GM23338 (cell line): ENCODE data around the gene NARS2. TPM values are rescaled to one million over a fixed set of nuclear protein-coding genes. Genes with fewer than 3 reads are reported as not detected.
"Not testable (repeated sequence)": the region's sequence is repeated elsewhere in the genome, so short reads cannot be mapped to it uniquely, and the experiment has no call there.

Source experiments
- ATAC-seq: fragments of 200-7000 bp; cut with Tn5 transposase; 3 replicates; pipeline ENCODE4 v1.9.1; 2020
- DNase-seq: peaks from one replicate; pipeline ENCODE4 v3.0.0-alpha.2; 2015; ENCODE audit warnings: low spot score
- H2AFZ ChIP-seq: fragments of 200-600 bp; sonication (generic); 2 replicates; pipeline ENCODE4 v1.8.0; 2016; ENCODE audit warnings: antibody characterized with exemption, mild to moderate bottlenecking, moderate library complexity
- H3F3A ChIP-seq: fragments of 200-600 bp; sonication (generic); replicated peaks from 2 replicates; pipeline ENCODE4 v1.8.0; 2017; ENCODE audit warnings: antibody characterized with exemption, mixed run types, low read depth
- H3K27ac ChIP-seq: fragments of 200-600 bp; sonication (generic); 2 replicates; pipeline ENCODE4 v1.6.1; 2016; ENCODE audit warnings: low read depth
- H3K27me3 ChIP-seq: fragments of 200-600 bp; sonication (generic); 2 replicates; pipeline ENCODE4 v1.8.0; 2016; ENCODE audit warnings: mild to moderate bottlenecking, mixed run types, moderate library complexity; ENCODE audit not compliant: insufficient read depth
- H3K36me3 ChIP-seq: fragments of 200-600 bp; sonication (generic); 2 replicates; pipeline ENCODE4 v1.8.0; 2016; ENCODE audit warnings: mild to moderate bottlenecking; ENCODE audit not compliant: insufficient read depth
- H3K4me1 ChIP-seq: fragments of 200-600 bp; sonication (generic); 2 replicates; pipeline ENCODE4 v1.8.0; 2016; ENCODE audit warnings: mild to moderate bottlenecking, moderate library complexity; ENCODE audit not compliant: insufficient read depth
- H3K4me2 ChIP-seq: fragments of 200-600 bp; sonication (generic); 2 replicates; pipeline ENCODE4 v1.7.1; 2017; ENCODE audit warnings: mixed run types
- H3K4me3 ChIP-seq: fragments of 200-600 bp; sonication (generic); 2 replicates; pipeline ENCODE4 v1.6.1; 2016; ENCODE audit warnings: mixed run types
- H3K79me2 ChIP-seq: fragments of 200-600 bp; sonication (generic); replicated peaks from 2 replicates; pipeline ENCODE4 v1.8.0; 2017; ENCODE audit warnings: mild to moderate bottlenecking; ENCODE audit not compliant: insufficient read depth
- H3K9me2 ChIP-seq: fragments of 200-600 bp; sonication (generic); 2 replicates; pipeline ENCODE4 v1.8.0; 2017; ENCODE audit not compliant: insufficient read depth
- H4K20me1 ChIP-seq: fragments of 200-600 bp; sonication (generic); replicated peaks from 2 replicates; pipeline ENCODE4 v1.8.0; 2017; ENCODE audit warnings: mild to moderate bottlenecking; ENCODE audit not compliant: insufficient read depth
- H3K27ac Mint-ChIP-seq: 2 replicates; pipeline ENCODE4 v1.8.0; 2020; ENCODE audit warnings: inconsistent platforms, mild to moderate bottlenecking, moderate library complexity, mixed read lengths
- H3K27me3 Mint-ChIP-seq: 3 replicates; pipeline ENCODE4 v1.8.0; 2022; ENCODE audit warnings: low read depth, mild to moderate bottlenecking, moderate library complexity, mixed read lengths, inconsistent platforms; ENCODE audit not compliant: insufficient read depth, poor library complexity
- H3K36me3 Mint-ChIP-seq: 3 replicates; pipeline ENCODE4 v1.8.0; 2021; ENCODE audit warnings: low read depth, mild to moderate bottlenecking, inconsistent platforms, moderate library complexity, mixed read lengths
- H3K4me1 Mint-ChIP-seq: 3 replicates; pipeline ENCODE4 v1.8.0; 2020; ENCODE audit warnings: mild to moderate bottlenecking, inconsistent platforms, mixed read lengths
- H3K4me3 Mint-ChIP-seq: 3 replicates; pipeline ENCODE4 v1.8.0; 2021; ENCODE audit warnings: moderate library complexity, mild to moderate bottlenecking, inconsistent platforms, mixed read lengths
- H3K9me3 Mint-ChIP-seq: 3 replicates; pipeline ENCODE4 v1.8.0; 2020; ENCODE audit warnings: moderate library complexity, mild to moderate bottlenecking, inconsistent platforms, mixed read lengths
- JUNB ChIP-seq: IDR thresholded peaks from one replicate; pipeline ENCODE4 v1.6.1; 2016; ENCODE audit warnings: antibody characterized with exemption; ENCODE audit not compliant: unreplicated experiment
- POLR2AphosphoS5 ChIP-seq: IDR thresholded peaks from 2 replicates; pipeline ENCODE4 v1.6.1; 2016; ENCODE audit warnings: antibody characterized with exemption, low read depth
- ZNF114 ChIP-seq: fragments of 250-450 bp; sonication (Bioruptor Pico); IDR thresholded peaks from 2 replicates; pipeline ENCODE4 v1.5.0; 2020; ENCODE audit warnings: mild to moderate bottlenecking, moderate library complexity
- polyA plus RNA-seq: library from polyadenylated mRNA; unstranded; fragments of >200 nt; fragmentation: Nextera tagmentation; extraction: Ambion mirVana; gene quantifications from 2 replicates; pipeline ENCODE4 v1.2.1, GENCODE V29; 2016
- total RNA-seq: library from RNA; depleted of rRNA; stranded (reverse); fragments of >200 nt; shearing (Covaris generic); gene quantifications from 2 replicates; pipeline ENCODE4 v1.2.3, GENCODE V29; 2014
- TF ChIP-seq, protein P1 (sequence below): IDR thresholded peaks from 2 replicates; pipeline ENCODE4 v1.6.1; 2016; ENCODE audit warnings: antibody characterized with exemption
- TF ChIP-seq, protein P2 (sequence below), 2 experiments: fragments of 200-600 bp in 1 of 2; sonication (generic) in 1 of 2; conservative IDR thresholded peaks; 2 replicates each; pipeline versions ENCODE4 v1.5.1 to v1.6.1; 2016 to 2017; ENCODE audit warnings: antibody characterized with exemption in 2 of 2, low read depth in 2 of 2, mild to moderate bottlenecking in 2 of 2, moderate library complexity in 1 of 2

The NARS2 gene
- total and polyA plus RNA-seq, 2 experiments from 2014 or later = 45.7 to 62.0 TPM

DNA sequence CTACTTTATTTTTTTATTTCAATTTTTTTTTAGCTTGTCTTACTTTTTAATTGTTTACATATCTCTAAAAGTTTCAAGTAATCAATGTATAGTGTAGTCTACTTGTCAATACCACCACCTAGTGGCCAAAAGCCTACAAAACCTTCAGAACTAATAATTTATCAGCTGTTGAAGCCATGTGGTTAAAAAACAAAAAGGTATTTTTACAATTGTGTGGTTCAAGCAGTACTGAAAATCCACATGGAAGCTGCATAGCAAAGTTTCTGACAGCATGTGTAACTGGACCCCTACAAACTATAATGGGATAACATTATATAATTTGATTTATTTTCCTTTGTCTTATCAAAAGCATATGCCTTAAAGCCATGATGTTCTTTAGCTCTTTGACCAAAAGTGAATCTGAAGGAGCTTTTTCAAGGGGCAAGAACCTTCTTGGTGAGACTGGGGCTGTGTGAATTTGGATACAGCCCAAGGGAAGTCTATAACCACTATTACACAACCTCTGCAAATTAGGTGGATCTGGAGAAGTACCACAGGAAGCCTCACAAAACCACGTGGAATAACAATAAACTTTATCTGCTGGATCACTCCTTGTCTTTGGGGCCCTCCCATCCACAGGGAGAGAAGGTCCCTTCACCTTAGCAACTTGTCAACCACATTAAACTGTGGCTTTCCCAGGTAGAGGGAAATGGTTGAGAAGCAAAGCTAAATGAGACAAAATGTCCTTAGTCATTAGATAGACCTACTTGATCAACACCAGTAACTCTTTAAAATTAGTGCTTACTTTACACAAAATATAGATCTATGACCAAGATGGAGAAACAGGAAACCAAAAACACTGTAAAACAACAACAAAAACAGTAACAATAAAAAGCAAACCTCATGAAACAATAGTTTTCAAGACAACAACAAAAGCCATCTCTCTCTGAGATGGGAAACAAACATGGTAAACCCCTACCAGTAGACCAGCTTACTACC, 9.9 kb downstream of the NARS2 start:
- Histone ChIP-seq H3K27me3 (no peaks in the 10 kb centered on the region), H2AFZ (no peak overlapping the region), H3K27ac (no peak overlapping the region), H3F3A (0 out of 2 replicates have a peak, but pooled peaks cover 3% of the 10 kb centered on the region), H4K20me1 (no peaks in the 10 kb centered on the region; the same call in 1 of the 2 replicates), H3K36me3 (peaks cover 45% of the 10 kb centered on the region), H3K4me2 (no peak overlapping the region), H3K79me2 (peaks cover 62% of the 10 kb centered on the region), H3K4me1 (peaks cover 18% of the 10 kb centered on the region), H3K4me3 (no peak overlapping the region), H3K9me2 (no peaks in the 10 kb centered on the region)
- Mint-ChIP-seq H3K27me3 (no peaks in the 10 kb centered on the region), H3K9me3 (no peaks in the 10 kb centered on the region), H3K4me1 (peaks cover 15% of the 10 kb centered on the region), H3K36me3 (peaks cover 28% of the 10 kb centered on the region; the same call in 2 of the 3 replicates), H3K4me3 (no peak overlapping the region), H3K27ac (peak overlapping the region; percentile 75; the same call in 1 of the 2 replicates)
- DNase-seq (peak; percentile 84), ATAC-seq (peak; percentile 57)
- TF ChIP-seq ZNF114 (CRISPR knock-in tag) (no peak), JUNB (no peak), POLR2AphosphoS5 (no peak)
- TF ChIP-seq, protein P1, sequence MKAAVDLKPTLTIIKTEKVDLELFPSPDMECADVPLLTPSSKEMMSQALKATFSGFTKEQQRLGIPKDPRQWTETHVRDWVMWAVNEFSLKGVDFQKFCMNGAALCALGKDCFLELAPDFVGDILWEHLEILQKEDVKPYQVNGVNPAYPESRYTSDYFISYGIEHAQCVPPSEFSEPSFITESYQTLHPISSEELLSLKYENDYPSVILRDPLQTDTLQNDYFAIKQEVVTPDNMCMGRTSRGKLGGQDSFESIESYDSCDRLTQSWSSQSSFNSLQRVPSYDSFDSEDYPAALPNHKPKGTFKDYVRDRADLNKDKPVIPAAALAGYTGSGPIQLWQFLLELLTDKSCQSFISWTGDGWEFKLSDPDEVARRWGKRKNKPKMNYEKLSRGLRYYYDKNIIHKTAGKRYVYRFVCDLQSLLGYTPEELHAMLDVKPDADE = no peak
- TF ChIP-seq, protein P2, sequence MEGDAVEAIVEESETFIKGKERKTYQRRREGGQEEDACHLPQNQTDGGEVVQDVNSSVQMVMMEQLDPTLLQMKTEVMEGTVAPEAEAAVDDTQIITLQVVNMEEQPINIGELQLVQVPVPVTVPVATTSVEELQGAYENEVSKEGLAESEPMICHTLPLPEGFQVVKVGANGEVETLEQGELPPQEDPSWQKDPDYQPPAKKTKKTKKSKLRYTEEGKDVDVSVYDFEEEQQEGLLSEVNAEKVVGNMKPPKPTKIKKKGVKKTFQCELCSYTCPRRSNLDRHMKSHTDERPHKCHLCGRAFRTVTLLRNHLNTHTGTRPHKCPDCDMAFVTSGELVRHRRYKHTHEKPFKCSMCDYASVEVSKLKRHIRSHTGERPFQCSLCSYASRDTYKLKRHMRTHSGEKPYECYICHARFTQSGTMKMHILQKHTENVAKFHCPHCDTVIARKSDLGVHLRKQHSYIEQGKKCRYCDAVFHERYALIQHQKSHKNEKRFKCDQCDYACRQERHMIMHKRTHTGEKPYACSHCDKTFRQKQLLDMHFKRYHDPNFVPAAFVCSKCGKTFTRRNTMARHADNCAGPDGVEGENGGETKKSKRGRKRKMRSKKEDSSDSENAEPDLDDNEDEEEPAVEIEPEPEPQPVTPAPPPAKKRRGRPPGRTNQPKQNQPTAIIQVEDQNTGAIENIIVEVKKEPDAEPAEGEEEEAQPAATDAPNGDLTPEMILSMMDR (conservative IDR thresholded peaks at IDR 0.05; ENCODE audit: low read depth in 2 of 2) = peak; percentile 64 to 92

DNA sequence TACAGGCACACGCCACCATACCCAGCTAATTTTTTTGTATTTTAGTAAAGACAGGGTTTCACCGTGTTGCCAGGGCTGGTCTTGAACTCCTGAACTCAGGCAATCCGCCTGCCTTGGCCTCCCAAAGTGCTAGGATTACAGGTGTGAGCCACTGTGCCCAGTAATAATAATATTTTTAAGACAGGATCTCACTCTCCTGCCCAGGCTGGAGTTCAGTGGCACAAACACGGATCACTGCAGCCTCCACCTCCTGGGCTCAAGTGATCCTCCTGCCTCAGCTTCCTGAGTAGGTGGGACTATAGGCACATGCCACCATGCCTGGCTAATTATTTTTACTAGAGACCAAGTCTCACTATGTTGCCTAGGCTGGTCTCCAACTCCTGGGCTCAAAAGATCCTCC, 10.6 kb downstream of the NARS2 start:
- not testable (repeated sequence) for H3K9me3 Mint-ChIP-seq, H3K27me3 ChIP-seq, H2AFZ ChIP-seq, H3F3A ChIP-seq, H3K27ac ChIP-seq, H3K4me3 Mint-ChIP-seq, H3K4me3 ChIP-seq, ATAC-seq, H3K9me2 ChIP-seq, DNase-seq, H4K20me1 ChIP-seq, H3K4me2 ChIP-seq, H3K27ac Mint-ChIP-seq, H3K27me3 Mint-ChIP-seq
- H3K79me2 ChIP-seq = peaks cover 65% of the 10 kb centered on the region
- peaks cover 21% of the 10 kb centered on the region for H3K4me1 Mint-ChIP-seq
- peaks cover 18% of the 10 kb centered on the region for H3K4me1 ChIP-seq
- H3K36me3 ChIP-seq = peaks cover 38% of the 10 kb centered on the region
- H3K36me3 Mint-ChIP-seq = peaks cover 34% of the 10 kb centered on the region; the same call in 2 of the 3 replicates

DNA sequence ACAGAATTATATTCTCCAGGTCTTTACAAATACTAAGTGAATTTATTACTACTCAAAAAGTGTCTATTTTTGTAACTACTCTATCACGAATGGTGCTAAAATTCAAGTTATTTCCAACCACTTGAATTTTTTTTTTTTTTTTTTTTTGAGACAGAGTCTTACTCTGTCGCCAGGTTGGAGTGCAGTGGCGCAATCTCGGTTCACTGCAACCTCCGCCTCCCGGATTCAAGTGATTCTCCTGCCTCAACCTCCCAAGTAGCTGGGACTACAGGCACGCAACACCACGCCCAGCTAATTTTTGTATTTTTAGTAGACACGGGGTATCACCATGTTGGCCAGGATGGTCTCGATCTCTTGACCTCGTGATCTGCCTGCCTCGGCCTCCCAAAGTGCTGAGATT, 11.6 kb downstream of the NARS2 start:
- DNase-seq, H3K27me3 ChIP-seq, H3K9me3 Mint-ChIP-seq, H3K4me3 Mint-ChIP-seq, H4K20me1 ChIP-seq, H2AFZ ChIP-seq, H3K27me3 Mint-ChIP-seq, ATAC-seq, H3K4me2 ChIP-seq, H3K27ac Mint-ChIP-seq, H3K27ac ChIP-seq, H3K9me2 ChIP-seq, H3F3A ChIP-seq, H3K4me3 ChIP-seq: not testable (repeated sequence)
- H3K4me1 Mint-ChIP-seq = peaks cover 27% of the 10 kb centered on the region
- peaks cover 64% of the 10 kb centered on the region for H3K79me2 ChIP-seq
- H3K4me1 ChIP-seq = peaks cover 26% of the 10 kb centered on the region
- peaks cover 29% of the 10 kb centered on the region for H3K36me3 ChIP-seq
- H3K36me3 Mint-ChIP-seq = peaks cover 31% of the 10 kb centered on the region; the same call in 2 of the 3 replicates
